ENCODE results near the gene CCDC187. TPM values are rescaled to one million over a fixed set of nuclear protein-coding genes. Genes with fewer than 3 reads are reported as not detected.

Gene CCDC187
- total and polyA plus RNA-seq, 2 donors: 0.23 to 0.24 TPM

DNA sequence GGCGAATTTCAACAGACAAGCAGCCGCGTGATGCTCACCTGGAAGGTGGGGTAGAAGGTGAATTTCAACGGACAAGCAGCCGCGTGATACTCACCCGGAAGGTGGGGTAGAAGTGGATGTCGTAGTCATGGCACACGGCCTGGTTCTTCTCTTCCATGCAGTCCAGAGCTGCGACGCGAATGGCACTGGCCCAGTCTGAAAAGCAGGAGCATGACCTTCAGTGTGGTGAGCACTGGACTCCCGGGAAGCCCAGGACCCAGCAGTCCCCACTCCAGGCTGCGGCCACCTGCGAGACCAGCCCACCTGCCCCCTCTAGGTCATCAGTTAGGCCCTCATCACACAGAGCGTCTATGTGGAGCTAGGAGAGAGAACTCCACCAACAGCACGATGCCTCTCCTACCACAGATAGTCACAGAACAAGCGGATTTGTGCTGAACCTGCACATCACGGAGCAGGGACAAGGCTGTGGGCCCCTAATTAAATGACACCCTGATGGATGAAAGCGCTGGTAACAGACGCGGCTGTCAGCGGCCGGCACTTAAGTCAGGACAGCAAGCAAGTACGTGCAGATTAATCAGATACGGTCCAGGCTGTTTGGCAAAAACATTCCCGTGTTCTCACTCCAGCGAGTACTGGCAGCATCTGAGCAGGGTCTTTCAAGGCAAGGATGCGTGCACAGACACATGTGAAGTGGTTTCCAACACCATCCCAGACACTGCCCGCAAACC, 77.0 kb downstream of the CCDC187 start:
- 96% methylated on average over 30 of the region's 30 CpGs for WGBS

GRCh38 chr9:136225748-136226679, 77.9 kb downstream of the CCDC187 start:
- 89% methylated on average over 30 of the region's 30 CpGs for WGBS
- Histone ChIP-seq H3K4me1 (ENCODE audit: control insufficient read depth in 2 of 2, insufficient read depth in 2 of 2, low read length in 2 of 2) (peaks cover 0 to 8% of the 10 kb centered on the region in 2 donors), H3K4me3 (ENCODE audit: low read length in 2 of 2) (no peak overlapping the region), H3K9me3 (ENCODE audit: control insufficient read depth in 2 of 2, insufficient read depth in 1 of 2, low read length in 1 of 2) (no peaks in the 10 kb centered on the region), H3K27ac (ENCODE audit: low read depth in 1 of 2, low read length in 1 of 2) (peak overlapping the region in 1 of 2 donors; percentile 36), H3K27me3 (ENCODE audit: control insufficient read depth in 2 of 2, insufficient read depth in 1 of 2, low read length in 1 of 2) (no peaks in the 10 kb centered on the region), H3K36me3 (ENCODE audit: control insufficient read depth in 2 of 2, insufficient read depth in 2 of 2, low read length in 1 of 2) (peaks cover 25 to 41% of the 10 kb centered on the region in 2 donors)
- peak in 3 of 9 donors; percentile 41 to 68 (median 66) for DNase-seq (ENCODE audit: low read depth in 6 of 9, low spot score in 9 of 9)

More for the DNA sequence above, 77.0 kb downstream of the CCDC187 start:
- peaks cover 22 to 37% of the 10 kb centered on the region in 2 donors for H3K36me3 ChIP-seq (ENCODE audit: control insufficient read depth in 2 of 2, insufficient read depth in 2 of 2, low read length in 1 of 2)
- peaks cover 0 to 8% of the 10 kb centered on the region in 2 donors for H3K4me1 ChIP-seq (ENCODE audit: control insufficient read depth in 2 of 2, insufficient read depth in 2 of 2, low read length in 2 of 2)
- H3K27me3 ChIP-seq (ENCODE audit: control insufficient read depth in 2 of 2, insufficient read depth in 1 of 2, low read length in 1 of 2): no peaks in the 10 kb centered on the region
- no peaks in the 10 kb centered on the region for H3K9me3 ChIP-seq (ENCODE audit: control insufficient read depth in 2 of 2, insufficient read depth in 1 of 2, low read length in 1 of 2)
- DNase-seq (ENCODE audit: low read depth in 6 of 9, low spot score in 9 of 9): no peak
- no peak overlapping the region for H3K4me3 ChIP-seq (ENCODE audit: low read length in 2 of 2)
- no peak overlapping the region for H3K27ac ChIP-seq (ENCODE audit: low read depth in 1 of 2, low read length in 1 of 2)

DNA sequence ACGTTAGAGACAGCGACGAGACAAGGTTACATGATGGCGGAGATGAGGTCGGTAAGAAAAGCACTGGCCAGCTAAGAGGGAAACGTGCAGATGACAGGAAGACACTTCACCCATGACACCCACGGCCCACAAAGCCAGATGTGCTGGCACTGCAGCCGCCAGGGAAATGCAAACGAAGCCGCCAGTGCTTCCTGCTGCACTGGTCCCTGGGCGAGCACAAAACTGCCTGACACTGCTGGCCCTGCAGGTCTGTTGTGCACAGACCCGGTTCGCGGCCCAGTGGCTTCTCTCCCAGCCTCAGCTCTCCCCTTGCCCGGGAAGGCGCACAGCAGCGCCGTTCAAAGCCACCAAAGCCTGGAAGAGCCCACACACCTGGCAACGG, 78.5 kb downstream of the CCDC187 start:
- Histone ChIP-seq H3K27ac (ENCODE audit: low read depth in 1 of 2, low read length in 1 of 2) (peak overlapping the region in 1 of 2 donors; percentile 36), H3K9me3 (ENCODE audit: control insufficient read depth in 2 of 2, insufficient read depth in 1 of 2, low read length in 1 of 2) (no peaks in the 10 kb centered on the region), H3K27me3 (ENCODE audit: control insufficient read depth in 2 of 2, insufficient read depth in 1 of 2, low read length in 1 of 2) (no peaks in the 10 kb centered on the region), H3K36me3 (ENCODE audit: control insufficient read depth in 2 of 2, insufficient read depth in 2 of 2, low read length in 1 of 2) (peaks cover 27 to 40% of the 10 kb centered on the region in 2 donors), H3K4me3 (ENCODE audit: low read length in 2 of 2) (no peak overlapping the region), H3K4me1 (ENCODE audit: control insufficient read depth in 2 of 2, insufficient read depth in 2 of 2, low read length in 2 of 2) (peaks cover 0 to 8% of the 10 kb centered on the region in 2 donors)
- WGBS: 93% methylated on average over 19 of the region's 19 CpGs
- peak in 1 of 9 donors; percentile 34 for DNase-seq (ENCODE audit: low read depth in 6 of 9, low spot score in 9 of 9)

DNA sequence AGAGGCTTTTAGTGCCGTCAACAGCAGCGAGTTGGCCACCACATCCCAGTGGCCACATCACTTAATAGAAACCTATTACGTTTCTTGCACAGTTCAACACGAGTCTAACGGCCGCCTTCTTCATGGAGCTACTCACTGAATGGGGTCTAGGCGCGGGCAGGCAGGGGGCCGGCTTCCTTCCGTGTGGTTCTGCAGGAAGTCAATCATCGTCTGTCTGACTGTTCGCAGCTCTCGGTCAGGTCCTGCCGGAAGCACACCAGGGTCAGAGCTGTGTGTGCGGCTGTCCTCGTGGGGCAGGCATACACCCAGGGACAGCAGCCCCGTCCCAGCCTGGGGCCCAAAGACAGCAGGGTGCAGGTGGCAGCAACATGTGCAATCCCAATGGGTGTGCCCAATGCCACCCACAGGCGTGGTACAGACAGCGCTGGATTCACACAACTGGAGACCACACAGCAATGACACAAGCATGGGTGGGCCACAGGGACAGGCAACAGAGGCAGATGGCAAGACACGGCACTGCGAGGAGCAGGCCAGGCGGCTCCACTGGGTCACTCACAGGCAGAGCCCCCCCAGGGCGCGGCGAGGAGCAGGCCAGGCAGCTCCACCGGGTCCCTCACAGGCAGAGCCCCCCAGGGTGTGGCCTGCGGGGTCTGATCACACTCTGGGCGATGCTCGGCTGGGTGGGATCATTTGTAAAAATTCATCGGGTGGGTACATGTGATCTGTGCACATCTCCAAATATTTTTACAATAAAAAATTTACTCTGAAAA, 79.8 kb downstream of the CCDC187 start:
- peaks cover 0 to 8% of the 10 kb centered on the region in 2 donors for H3K4me1 ChIP-seq (ENCODE audit: control insufficient read depth in 2 of 2, insufficient read depth in 2 of 2, low read length in 2 of 2)
- peaks cover 27 to 45% of the 10 kb centered on the region in 2 donors for H3K36me3 ChIP-seq (ENCODE audit: control insufficient read depth in 2 of 2, insufficient read depth in 2 of 2, low read length in 1 of 2)
- no peak for DNase-seq (ENCODE audit: low read depth in 6 of 9, low spot score in 9 of 9)

GRCh38 chr9:136222906-136223285, 81.0 kb downstream of the CCDC187 start:
- 98% methylated on average over 13 of the region's 13 CpGs for WGBS
- Histone ChIP-seq H3K9me3 (ENCODE audit: control insufficient read depth in 2 of 2, insufficient read depth in 1 of 2, low read length in 1 of 2) (no peaks in the 10 kb centered on the region), H3K36me3 (ENCODE audit: control insufficient read depth in 2 of 2, insufficient read depth in 2 of 2, low read length in 1 of 2) (peaks cover 38 to 56% of the 10 kb centered on the region in 2 donors), H3K4me3 (ENCODE audit: low read length in 2 of 2) (no peak overlapping the region), H3K27me3 (ENCODE audit: control insufficient read depth in 2 of 2, insufficient read depth in 1 of 2, low read length in 1 of 2) (no peaks in the 10 kb centered on the region), H3K27ac (ENCODE audit: low read depth in 1 of 2, low read length in 1 of 2) (no peak overlapping the region), H3K4me1 (ENCODE audit: control insufficient read depth in 2 of 2, insufficient read depth in 2 of 2, low read length in 2 of 2) (peaks cover 0 to 8% of the 10 kb centered on the region in 2 donors)
- no peak for DNase-seq (ENCODE audit: low read depth in 6 of 9, low spot score in 9 of 9)

More for the DNA sequence above, 79.8 kb downstream of the CCDC187 start:
- H3K9me3 ChIP-seq (ENCODE audit: control insufficient read depth in 2 of 2, insufficient read depth in 1 of 2, low read length in 1 of 2): no peaks in the 10 kb centered on the region
- 96% methylated on average over 30 of the region's 30 CpGs for WGBS
- H3K27ac ChIP-seq (ENCODE audit: low read depth in 1 of 2, low read length in 1 of 2): no peak overlapping the region
- H3K4me3 ChIP-seq (ENCODE audit: low read length in 2 of 2): no peak overlapping the region
- no peaks in the 10 kb centered on the region for H3K27me3 ChIP-seq (ENCODE audit: control insufficient read depth in 2 of 2, insufficient read depth in 1 of 2, low read length in 1 of 2)

GRCh38 chr9:136222166-136222905, 81.6 kb downstream of the CCDC187 start:
- no peaks in the 10 kb centered on the region for H3K27me3 ChIP-seq (ENCODE audit: control insufficient read depth in 2 of 2, insufficient read depth in 1 of 2, low read length in 1 of 2)
- peaks cover 0 to 8% of the 10 kb centered on the region in 2 donors for H3K4me1 ChIP-seq (ENCODE audit: control insufficient read depth in 2 of 2, insufficient read depth in 2 of 2, low read length in 2 of 2)
- 98% methylated on average over 38 of the region's 38 CpGs for WGBS
- no peaks in the 10 kb centered on the region for H3K9me3 ChIP-seq (ENCODE audit: control insufficient read depth in 2 of 2, insufficient read depth in 1 of 2, low read length in 1 of 2)
- H3K27ac ChIP-seq (ENCODE audit: low read depth in 1 of 2, low read length in 1 of 2): no peak overlapping the region
- no peak overlapping the region for H3K4me3 ChIP-seq (ENCODE audit: low read length in 2 of 2)
- H3K36me3 ChIP-seq (ENCODE audit: control insufficient read depth in 2 of 2, insufficient read depth in 2 of 2, low read length in 1 of 2): peaks cover 40 to 57% of the 10 kb centered on the region in 2 donors
- DNase-seq (ENCODE audit: low read depth in 6 of 9, low spot score in 9 of 9): no peak

GRCh38 chr9:136220017-136220729, 83.7 kb downstream of the CCDC187 start:
- H3K27me3 ChIP-seq (ENCODE audit: control insufficient read depth in 2 of 2, insufficient read depth in 1 of 2, low read length in 1 of 2): no peaks in the 10 kb centered on the region
- 98% methylated on average over 15 of the region's 15 CpGs for WGBS
- H3K4me3 ChIP-seq (ENCODE audit: low read length in 2 of 2): no peak overlapping the region
- H3K36me3 ChIP-seq (ENCODE audit: control insufficient read depth in 2 of 2, insufficient read depth in 2 of 2, low read length in 1 of 2): peaks cover 47 to 61% of the 10 kb centered on the region in 2 donors
- H3K27ac ChIP-seq (ENCODE audit: low read depth in 1 of 2, low read length in 1 of 2): no peak overlapping the region
- no peaks in the 10 kb centered on the region for H3K4me1 ChIP-seq (ENCODE audit: control insufficient read depth in 2 of 2, insufficient read depth in 2 of 2, low read length in 2 of 2)
- DNase-seq (ENCODE audit: low read depth in 6 of 9, low spot score in 9 of 9): no peak
- no peaks in the 10 kb centered on the region for H3K9me3 ChIP-seq (ENCODE audit: control insufficient read depth in 2 of 2, insufficient read depth in 1 of 2, low read length in 1 of 2)

DNA sequence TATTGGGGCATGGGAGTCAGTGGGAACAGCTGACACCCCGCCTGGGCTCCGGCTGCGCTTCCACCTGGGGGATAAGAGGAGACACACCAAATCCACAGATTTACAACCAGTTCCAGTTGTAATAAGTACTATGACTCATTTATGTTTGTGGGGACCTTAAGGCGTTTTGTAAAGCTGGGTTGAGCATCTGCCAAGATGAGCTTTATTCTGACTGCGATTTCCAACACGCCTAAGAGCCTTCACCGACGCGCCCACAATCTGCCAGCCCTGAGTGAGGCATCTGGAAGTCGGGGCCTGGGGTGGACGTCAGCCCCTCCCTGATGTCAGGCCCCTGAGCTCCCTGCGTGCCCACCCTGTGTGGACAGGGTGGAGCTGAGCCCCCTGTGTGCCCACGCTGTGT, 84.6 kb downstream of the CCDC187 start:
- no peak for DNase-seq (ENCODE audit: low read depth in 6 of 9, low spot score in 9 of 9)
- 96% methylated on average over 13 of the region's 13 CpGs for WGBS
- H3K36me3 ChIP-seq (ENCODE audit: control insufficient read depth in 2 of 2, insufficient read depth in 2 of 2, low read length in 1 of 2): peaks cover 54 to 68% of the 10 kb centered on the region in 2 donors

More for the DNA sequence above, 84.6 kb downstream of the CCDC187 start:
- Histone ChIP-seq H3K27ac (ENCODE audit: low read depth in 1 of 2, low read length in 1 of 2) (no peak overlapping the region), H3K4me3 (ENCODE audit: low read length in 2 of 2) (no peak overlapping the region), H3K27me3 (ENCODE audit: control insufficient read depth in 2 of 2, insufficient read depth in 1 of 2, low read length in 1 of 2) (no peaks in the 10 kb centered on the region), H3K9me3 (ENCODE audit: control insufficient read depth in 2 of 2, insufficient read depth in 1 of 2, low read length in 1 of 2) (peaks cover 0 to 3% of the 10 kb centered on the region in 2 donors), H3K4me1 (ENCODE audit: control insufficient read depth in 2 of 2, insufficient read depth in 2 of 2, low read length in 2 of 2) (no peaks in the 10 kb centered on the region)

Measured in thymus (tissue), 11 donors.